ENCODE results near the gene CACNA1I. TPM values are rescaled to one million over a fixed set of nuclear protein-coding genes. Genes with fewer than 3 reads are reported as not detected.

Gene CACNA1I
- total and polyA plus RNA-seq, 4 donors = 1.2 to 8.5 (median 5.6) TPM

- Histone ChIP-seq H3K4me3 (ENCODE audit: low read depth, low read length) (no peak overlapping the region), H3K27ac (ENCODE audit: low read depth, low read length) (no peak overlapping the region), H3K9me3 (ENCODE audit: control insufficient read depth, insufficient read depth, low read length) (no peaks in the 10 kb centered on the region), H3K4me1 (ENCODE audit: control insufficient read depth, insufficient read depth, low read length) (peaks cover 39% of the 10 kb centered on the region), H3K36me3 (ENCODE audit: control insufficient read depth, insufficient read depth, low read length) (no peaks in the 10 kb centered on the region), H3K27me3 (ENCODE audit: control insufficient read depth, insufficient read depth, low read length) (peaks cover 14% of the 10 kb centered on the region)
- 43% methylated on average over 4 of the region's 7 CpGs for WGBS (ENCODE audit: insufficient coverage)
- DNase-seq (ENCODE audit: low read depth in 4 of 6, low spot score in 6 of 6) = no peak
Observed at GRCh38 chr22:39594411-39594810, 23.9 kb downstream of the CACNA1I start.

GRCh38 chr22:39595622-39596172 lies 25.1 kb downstream of the CACNA1I start:
- DNase-seq (ENCODE audit: low read depth in 4 of 6, low spot score in 6 of 6) = no peak
- 52% methylated on average over 5 of the region's 12 CpGs for WGBS (ENCODE audit: insufficient coverage)
- Histone ChIP-seq H3K4me3 (ENCODE audit: low read depth, low read length) (no peak overlapping the region), H3K27me3 (ENCODE audit: control insufficient read depth, insufficient read depth, low read length) (peaks cover 16% of the 10 kb centered on the region), H3K27ac (ENCODE audit: low read depth, low read length) (no peak overlapping the region), H3K9me3 (ENCODE audit: control insufficient read depth, insufficient read depth, low read length) (no peaks in the 10 kb centered on the region), H3K36me3 (ENCODE audit: control insufficient read depth, insufficient read depth, low read length) (no peaks in the 10 kb centered on the region), H3K4me1 (ENCODE audit: control insufficient read depth, insufficient read depth, low read length) (peaks cover 26% of the 10 kb centered on the region)

- Histone ChIP-seq H3K4me1 (ENCODE audit: control insufficient read depth, insufficient read depth, low read length) (peaks cover 26% of the 10 kb centered on the region), H3K27me3 (ENCODE audit: control insufficient read depth, insufficient read depth, low read length) (peaks cover 16% of the 10 kb centered on the region), H3K9me3 (ENCODE audit: control insufficient read depth, insufficient read depth, low read length) (no peaks in the 10 kb centered on the region), H3K27ac (ENCODE audit: low read depth, low read length) (no peak overlapping the region), H3K36me3 (ENCODE audit: control insufficient read depth, insufficient read depth, low read length) (no peaks in the 10 kb centered on the region), H3K4me3 (ENCODE audit: low read depth, low read length) (no peak overlapping the region)
- DNase-seq (ENCODE audit: low read depth in 4 of 6, low spot score in 6 of 6) = no peak
- WGBS (ENCODE audit: insufficient coverage) = 53% methylated on average over 5 of the region's 6 CpGs
Observed at GRCh38 chr22:39596601-39597000, 26.0 kb downstream of the CACNA1I start.

GRCh38 chr22:39597236-39597869 lies 26.8 kb downstream of the CACNA1I start:
- WGBS (ENCODE audit: insufficient coverage) = 69% methylated on average over 8 of the region's 8 CpGs
- H3K27ac ChIP-seq (ENCODE audit: low read depth, low read length) = no peak overlapping the region
- H3K4me3 ChIP-seq (ENCODE audit: low read depth, low read length) = no peak overlapping the region
- H3K4me1 ChIP-seq (ENCODE audit: control insufficient read depth, insufficient read depth, low read length) = peaks cover 18% of the 10 kb centered on the region
- H3K9me3 ChIP-seq (ENCODE audit: control insufficient read depth, insufficient read depth, low read length) = no peaks in the 10 kb centered on the region
- DNase-seq (ENCODE audit: low read depth in 4 of 6, low spot score in 6 of 6) = no peak
- no peaks in the 10 kb centered on the region for H3K36me3 ChIP-seq (ENCODE audit: control insufficient read depth, insufficient read depth, low read length)
- peaks cover 16% of the 10 kb centered on the region for H3K27me3 ChIP-seq (ENCODE audit: control insufficient read depth, insufficient read depth, low read length)

- peak in 1 of 6 donors; percentile 39 for DNase-seq (ENCODE audit: low read depth in 4 of 6, low spot score in 6 of 6)
- H3K27ac ChIP-seq (ENCODE audit: low read depth, low read length) = no peak overlapping the region
- no peak overlapping the region for H3K4me3 ChIP-seq (ENCODE audit: low read depth, low read length)
- peaks cover 16% of the 10 kb centered on the region for H3K27me3 ChIP-seq (ENCODE audit: control insufficient read depth, insufficient read depth, low read length)
- 33% methylated on average over 31 of the region's 36 CpGs for WGBS (ENCODE audit: insufficient coverage)
- peaks cover 9% of the 10 kb centered on the region for H3K4me1 ChIP-seq (ENCODE audit: control insufficient read depth, insufficient read depth, low read length)
- H3K9me3 ChIP-seq (ENCODE audit: control insufficient read depth, insufficient read depth, low read length) = peaks cover 4% of the 10 kb centered on the region
- no peaks in the 10 kb centered on the region for H3K36me3 ChIP-seq (ENCODE audit: control insufficient read depth, insufficient read depth, low read length)
Observed at GRCh38 chr22:39598017-39598965, 27.7 kb downstream of the CACNA1I start.

GRCh38 chr22:39600491-39601179 lies 30.1 kb downstream of the CACNA1I start:
- no peak for DNase-seq (ENCODE audit: low read depth in 4 of 6, low spot score in 6 of 6)
- no peaks in the 10 kb centered on the region for H3K4me1 ChIP-seq (ENCODE audit: control insufficient read depth, insufficient read depth, low read length)
- H3K27me3 ChIP-seq (ENCODE audit: control insufficient read depth, insufficient read depth, low read length) = peaks cover 16% of the 10 kb centered on the region
- 81% methylated on average over 12 of the region's 18 CpGs for WGBS (ENCODE audit: insufficient coverage)
- H3K4me3 ChIP-seq (ENCODE audit: low read depth, low read length) = no peak overlapping the region
- H3K27ac ChIP-seq (ENCODE audit: low read depth, low read length) = no peak overlapping the region
- H3K9me3 ChIP-seq (ENCODE audit: control insufficient read depth, insufficient read depth, low read length) = peaks cover 5% of the 10 kb centered on the region
- H3K36me3 ChIP-seq (ENCODE audit: control insufficient read depth, insufficient read depth, low read length) = peaks cover under 1% of the 10 kb centered on the region

GRCh38 chr22:39601180-39601535 lies 30.6 kb downstream of the CACNA1I start:
- H3K27me3 ChIP-seq (ENCODE audit: control insufficient read depth, insufficient read depth, low read length) = peaks cover 16% of the 10 kb centered on the region
- WGBS (ENCODE audit: insufficient coverage) = 59% methylated on average over 9 of the region's 9 CpGs

GRCh38 chr22:39603345-39603744 lies 32.8 kb downstream of the CACNA1I start:
- Histone ChIP-seq H3K4me1 (ENCODE audit: control insufficient read depth, insufficient read depth, low read length) (no peaks in the 10 kb centered on the region), H3K27ac (ENCODE audit: low read depth, low read length) (no peak overlapping the region), H3K27me3 (ENCODE audit: control insufficient read depth, insufficient read depth, low read length) (peaks cover 5% of the 10 kb centered on the region), H3K9me3 (ENCODE audit: control insufficient read depth, insufficient read depth, low read length) (peaks cover 5% of the 10 kb centered on the region), H3K36me3 (ENCODE audit: control insufficient read depth, insufficient read depth, low read length) (peaks cover 6% of the 10 kb centered on the region), H3K4me3 (ENCODE audit: low read depth, low read length) (no peak overlapping the region)
- no CpG with 5 or more reads among the region's 3 CpGs for WGBS (ENCODE audit: insufficient coverage)
- no peak for DNase-seq (ENCODE audit: low read depth in 4 of 6, low spot score in 6 of 6)

More at GRCh38 chr22:39601180-39601535, 30.6 kb downstream of the CACNA1I start:
- Histone ChIP-seq H3K4me1 (ENCODE audit: control insufficient read depth, insufficient read depth, low read length) (no peaks in the 10 kb centered on the region), H3K36me3 (ENCODE audit: control insufficient read depth, insufficient read depth, low read length) (peaks cover 6% of the 10 kb centered on the region), H3K4me3 (ENCODE audit: low read depth, low read length) (no peak overlapping the region), H3K9me3 (ENCODE audit: control insufficient read depth, insufficient read depth, low read length) (peaks cover 5% of the 10 kb centered on the region), H3K27ac (ENCODE audit: low read depth, low read length) (no peak overlapping the region)
- DNase-seq (ENCODE audit: low read depth in 4 of 6, low spot score in 6 of 6) = no peak

GRCh38 chr22:39610246-39610645 lies 39.7 kb downstream of the CACNA1I start:
- DNase-seq (ENCODE audit: low read depth in 4 of 6, low spot score in 6 of 6) = no peak
- H3K4me1 ChIP-seq (ENCODE audit: control insufficient read depth, insufficient read depth, low read length) = no peaks in the 10 kb centered on the region
- H3K9me3 ChIP-seq (ENCODE audit: control insufficient read depth, insufficient read depth, low read length) = no peaks in the 10 kb centered on the region
- H3K27me3 ChIP-seq (ENCODE audit: control insufficient read depth, insufficient read depth, low read length) = no peaks in the 10 kb centered on the region
- H3K27ac ChIP-seq (ENCODE audit: low read depth, low read length) = no peak overlapping the region
- 43% methylated on average over 5 of the region's 8 CpGs for WGBS (ENCODE audit: insufficient coverage)
- no peak overlapping the region for H3K4me3 ChIP-seq (ENCODE audit: low read depth, low read length)
- H3K36me3 ChIP-seq (ENCODE audit: control insufficient read depth, insufficient read depth, low read length) = peaks cover 6% of the 10 kb centered on the region
